Cerebellar nuclear complex (tissue), 1 donor: ENCODE results near the gene AFF2.

Experiments used
- DNase-seq, 2 experiments: peaks; one replicate each; lab custom pipeline; 2025; lab: John Stamatoyannopoulos, UW

The AFF2 gene

GRCh38 chrX:148500423-148501385 lies at the start of gene AFF2:
Gene AFF2, plus strand, starts transcription at chrX:148500617. Its CDS starts 481 bp downstream, at chrX:148501098.
- no peak for DNase-seq

- DNase-seq: no peak
Observed at GRCh38 chrX:148457279-148457678, 43.1 kb upstream of the AFF2 start.

GRCh38 chrX:148459343-148459742 lies 41.1 kb upstream of the AFF2 start:
- no peak for DNase-seq

- DNase-seq: no peak
Observed at GRCh38 chrX:148466292-148466691, 34.1 kb upstream of the AFF2 start.

- DNase-seq: no peak
Observed at GRCh38 chrX:148470324-148470723, 30.1 kb upstream of the AFF2 start.

GRCh38 chrX:148474030-148474429 lies 26.4 kb upstream of the AFF2 start:
- DNase-seq: no peak

- DNase-seq: no peak
Observed at GRCh38 chrX:148492057-148492456, 8.4 kb upstream of the AFF2 start.

- no peak for DNase-seq
Observed at GRCh38 chrX:148495176-148495575, 5.2 kb upstream of the AFF2 start.

- DNase-seq: no peak
Observed at GRCh38 chrX:148498067-148498466, 2.4 kb upstream of the AFF2 start.

- no peak for DNase-seq
Observed at GRCh38 chrX:148499638-148500422, 587 bp upstream of the AFF2 start.

- no peak for DNase-seq
Observed at GRCh38 chrX:148501386-148502066, 1.1 kb downstream of the AFF2 start.

GRCh38 chrX:148504506-148504905 lies 4.1 kb downstream of the AFF2 start:
- DNase-seq: no peak

GRCh38 chrX:148507418-148507817 lies 7.0 kb downstream of the AFF2 start:
- DNase-seq: no peak

GRCh38 chrX:148512453-148512852 lies 12.0 kb downstream of the AFF2 start:
- DNase-seq: no peak

GRCh38 chrX:148513661-148514060 lies 13.2 kb downstream of the AFF2 start:
- no peak for DNase-seq

- DNase-seq: no peak
Observed at GRCh38 chrX:148517176-148517575, 16.8 kb downstream of the AFF2 start.

GRCh38 chrX:148522006-148522405 lies 21.6 kb downstream of the AFF2 start:
- no peak for DNase-seq

- DNase-seq: no peak
Observed at GRCh38 chrX:148523303-148524080, 23.1 kb downstream of the AFF2 start.

- DNase-seq: no peak
Observed at GRCh38 chrX:148530464-148531077, 30.2 kb downstream of the AFF2 start.

- no peak for DNase-seq
Observed at GRCh38 chrX:148534291-148534690, 33.9 kb downstream of the AFF2 start.

- no peak for DNase-seq
Observed at GRCh38 chrX:148535639-148536038, 35.2 kb downstream of the AFF2 start.
